ENCODE measurements around the gene LSR. TPM values are rescaled to one million over a fixed set of nuclear protein-coding genes. Genes with fewer than 3 reads are reported as not detected.

The LSR gene
- total RNA-seq, 1 experiment from 2014 or later: 211 TPM

DNA sequence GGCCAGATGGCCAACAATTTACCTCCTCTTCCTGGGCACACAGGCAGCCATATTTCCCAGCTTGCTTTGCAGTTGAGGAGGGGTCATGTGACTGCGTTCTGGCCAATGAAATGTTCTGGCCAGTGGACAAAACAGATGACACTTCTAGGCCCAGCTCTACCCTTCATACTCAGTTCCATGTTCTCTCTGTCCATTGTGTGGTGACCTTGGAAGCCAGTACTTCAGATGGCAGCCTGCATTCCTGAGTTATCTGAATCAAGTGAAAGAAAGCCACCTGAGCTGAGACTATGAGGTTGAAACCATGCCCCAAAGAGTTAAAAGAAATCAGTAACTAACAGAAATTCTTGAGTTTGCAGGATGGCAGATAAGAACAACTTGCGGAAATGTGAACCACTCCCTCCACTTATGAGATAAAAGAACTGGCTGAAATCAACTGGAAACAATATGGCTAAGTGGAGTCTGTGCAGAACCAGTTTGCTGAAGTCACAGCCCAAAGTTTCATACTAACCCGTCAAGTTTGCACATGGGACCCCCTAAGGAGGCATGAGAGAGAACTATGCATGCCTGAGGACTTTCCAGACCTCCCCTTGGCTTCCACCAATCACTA lies 28.4 kb upstream of the LSR start:
- Histone ChIP-seq H3K27ac (ENCODE audit: low read depth, low read length) (no peak overlapping the region), H3K4me1 (ENCODE audit: control insufficient read depth in 1 of 2, insufficient read depth in 2 of 2, low read length in 2 of 2) (peaks cover 3 to 17% of the 10 kb centered on the region in 2 experiments; a peak in 3 of 4 replicates), H3K9me2 (ENCODE audit: insufficient read depth) (no peaks in the 10 kb centered on the region), H3K79me2 (ENCODE audit: insufficient read depth, low read length) (no peaks in the 10 kb centered on the region), H3K4me2 (ENCODE audit: low read length) (no peak overlapping the region), H3K9ac (ENCODE audit: low read length) (no peak overlapping the region), H3K9me3 (ENCODE audit: control insufficient read depth in 1 of 2, insufficient read depth in 1 of 2, low read depth in 1 of 2, low read length in 2 of 2) (peaks cover 4 to 11% of the 10 kb centered on the region in 2 experiments; a peak in 2 of 4 replicates), H2AFZ (ENCODE audit: low read depth, low read length, poor library complexity, severe bottlenecking) (no peak overlapping the region), H3K4me3 (replicated peaks in 1 of 2; ENCODE audit: low read depth in 1 of 2, low read length in 2 of 2) (no peak overlapping the region), H4K20me1 (ENCODE audit: insufficient read depth) (no peaks in the 10 kb centered on the region), H3K27me3 (ENCODE audit: insufficient read depth, low read length) (no peaks in the 10 kb centered on the region), H3K36me3 (ENCODE audit: control insufficient read depth in 1 of 2, insufficient read depth in 2 of 2, low read length in 2 of 2) (no peaks in the 10 kb centered on the region)
- ChIA-PET POLR2A (no interaction called here), CTCF (no interaction called here), RAD21 (ENCODE audit: low non-redundant PET in 1 of 2, low total read pairs in 2 of 2, uncharacterized antibody in 2 of 2, unreplicated experiment in 2 of 2) (no interaction called here)
- BruUV-seq (replicated peaks): no TSS peak
- ATAC-seq (no peak), DNase-seq (ENCODE audit: low read depth, low spot score) (no peak)
- TF ChIP-seq JUND (IDR thresholded peaks at IDR 0.05) (no peak), EZH2phosphoT487 (IDR thresholded peaks at IDR 0.05; ENCODE audit: borderline replicate concordance) (no peak), SRF (IDR thresholded peaks at IDR 0.05; ENCODE audit: low read depth) (no peak), CBX3 (IDR thresholded peaks at IDR 0.05; ENCODE audit: low read depth) (no peak), TCF7L2 (IDR thresholded peaks at IDR 0.05; ENCODE audit: borderline replicate concordance, extremely low read depth, insufficient read depth, insufficient read length) (no peak), EGR1 (IDR thresholded peaks at IDR 0.05; ENCODE audit: low read depth) (no peak), POLR2A (IDR thresholded peaks at IDR 0.05; ENCODE audit: borderline replicate concordance, extremely low read depth, insufficient read depth, insufficient read length) (no peak), CEBPB (IDR thresholded peaks at IDR 0.05; ENCODE audit: low read depth) (no peak), POLR2AphosphoS5 (IDR thresholded peaks at IDR 0.05; ENCODE audit: low read depth, low read length) (no peak), YY1 (IDR thresholded peaks at IDR 0.05; ENCODE audit: extremely low read depth, insufficient replicate concordance, low read depth, low read length) (no peak), FOSL1 (IDR thresholded peaks at IDR 0.05; ENCODE audit: low read depth) (no peak), ZNF274 (IDR thresholded peaks at IDR 0.05; ENCODE audit: low read depth, low read length) (no peak), ELF1 (IDR thresholded peaks at IDR 0.05; ENCODE audit: borderline replicate concordance, low read depth) (no peak), ZFX (IDR thresholded peaks at IDR 0.05) (no peak), SP1 (IDR thresholded peaks at IDR 0.05; ENCODE audit: low read depth) (no peak), SIN3A (IDR thresholded peaks at IDR 0.05; ENCODE audit: low read depth) (no peak)
- TF ChIP-seq, protein P1, sequence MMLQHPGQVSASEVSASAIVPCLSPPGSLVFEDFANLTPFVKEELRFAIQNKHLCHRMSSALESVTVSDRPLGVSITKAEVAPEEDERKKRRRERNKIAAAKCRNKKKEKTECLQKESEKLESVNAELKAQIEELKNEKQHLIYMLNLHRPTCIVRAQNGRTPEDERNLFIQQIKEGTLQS (IDR thresholded peaks at IDR 0.05): no peak
- TF ChIP-seq, protein P2, sequence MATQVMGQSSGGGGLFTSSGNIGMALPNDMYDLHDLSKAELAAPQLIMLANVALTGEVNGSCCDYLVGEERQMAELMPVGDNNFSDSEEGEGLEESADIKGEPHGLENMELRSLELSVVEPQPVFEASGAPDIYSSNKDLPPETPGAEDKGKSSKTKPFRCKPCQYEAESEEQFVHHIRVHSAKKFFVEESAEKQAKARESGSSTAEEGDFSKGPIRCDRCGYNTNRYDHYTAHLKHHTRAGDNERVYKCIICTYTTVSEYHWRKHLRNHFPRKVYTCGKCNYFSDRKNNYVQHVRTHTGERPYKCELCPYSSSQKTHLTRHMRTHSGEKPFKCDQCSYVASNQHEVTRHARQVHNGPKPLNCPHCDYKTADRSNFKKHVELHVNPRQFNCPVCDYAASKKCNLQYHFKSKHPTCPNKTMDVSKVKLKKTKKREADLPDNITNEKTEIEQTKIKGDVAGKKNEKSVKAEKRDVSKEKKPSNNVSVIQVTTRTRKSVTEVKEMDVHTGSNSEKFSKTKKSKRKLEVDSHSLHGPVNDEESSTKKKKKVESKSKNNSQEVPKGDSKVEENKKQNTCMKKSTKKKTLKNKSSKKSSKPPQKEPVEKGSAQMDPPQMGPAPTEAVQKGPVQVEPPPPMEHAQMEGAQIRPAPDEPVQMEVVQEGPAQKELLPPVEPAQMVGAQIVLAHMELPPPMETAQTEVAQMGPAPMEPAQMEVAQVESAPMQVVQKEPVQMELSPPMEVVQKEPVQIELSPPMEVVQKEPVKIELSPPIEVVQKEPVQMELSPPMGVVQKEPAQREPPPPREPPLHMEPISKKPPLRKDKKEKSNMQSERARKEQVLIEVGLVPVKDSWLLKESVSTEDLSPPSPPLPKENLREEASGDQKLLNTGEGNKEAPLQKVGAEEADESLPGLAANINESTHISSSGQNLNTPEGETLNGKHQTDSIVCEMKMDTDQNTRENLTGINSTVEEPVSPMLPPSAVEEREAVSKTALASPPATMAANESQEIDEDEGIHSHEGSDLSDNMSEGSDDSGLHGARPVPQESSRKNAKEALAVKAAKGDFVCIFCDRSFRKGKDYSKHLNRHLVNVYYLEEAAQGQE (IDR thresholded peaks at IDR 0.05; ENCODE audit: low read depth): no peak
- TF ChIP-seq, protein P3, sequence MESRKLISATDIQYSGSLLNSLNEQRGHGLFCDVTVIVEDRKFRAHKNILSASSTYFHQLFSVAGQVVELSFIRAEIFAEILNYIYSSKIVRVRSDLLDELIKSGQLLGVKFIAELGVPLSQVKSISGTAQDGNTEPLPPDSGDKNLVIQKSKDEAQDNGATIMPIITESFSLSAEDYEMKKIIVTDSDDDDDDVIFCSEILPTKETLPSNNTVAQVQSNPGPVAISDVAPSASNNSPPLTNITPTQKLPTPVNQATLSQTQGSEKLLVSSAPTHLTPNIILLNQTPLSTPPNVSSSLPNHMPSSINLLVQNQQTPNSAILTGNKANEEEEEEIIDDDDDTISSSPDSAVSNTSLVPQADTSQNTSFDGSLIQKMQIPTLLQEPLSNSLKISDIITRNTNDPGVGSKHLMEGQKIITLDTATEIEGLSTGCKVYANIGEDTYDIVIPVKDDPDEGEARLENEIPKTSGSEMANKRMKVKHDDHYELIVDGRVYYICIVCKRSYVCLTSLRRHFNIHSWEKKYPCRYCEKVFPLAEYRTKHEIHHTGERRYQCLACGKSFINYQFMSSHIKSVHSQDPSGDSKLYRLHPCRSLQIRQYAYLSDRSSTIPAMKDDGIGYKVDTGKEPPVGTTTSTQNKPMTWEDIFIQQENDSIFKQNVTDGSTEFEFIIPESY (IDR thresholded peaks at IDR 0.05; ENCODE audit: extremely low read depth, insufficient replicate concordance, low read length): no peak
- TF ChIP-seq, protein P4, sequence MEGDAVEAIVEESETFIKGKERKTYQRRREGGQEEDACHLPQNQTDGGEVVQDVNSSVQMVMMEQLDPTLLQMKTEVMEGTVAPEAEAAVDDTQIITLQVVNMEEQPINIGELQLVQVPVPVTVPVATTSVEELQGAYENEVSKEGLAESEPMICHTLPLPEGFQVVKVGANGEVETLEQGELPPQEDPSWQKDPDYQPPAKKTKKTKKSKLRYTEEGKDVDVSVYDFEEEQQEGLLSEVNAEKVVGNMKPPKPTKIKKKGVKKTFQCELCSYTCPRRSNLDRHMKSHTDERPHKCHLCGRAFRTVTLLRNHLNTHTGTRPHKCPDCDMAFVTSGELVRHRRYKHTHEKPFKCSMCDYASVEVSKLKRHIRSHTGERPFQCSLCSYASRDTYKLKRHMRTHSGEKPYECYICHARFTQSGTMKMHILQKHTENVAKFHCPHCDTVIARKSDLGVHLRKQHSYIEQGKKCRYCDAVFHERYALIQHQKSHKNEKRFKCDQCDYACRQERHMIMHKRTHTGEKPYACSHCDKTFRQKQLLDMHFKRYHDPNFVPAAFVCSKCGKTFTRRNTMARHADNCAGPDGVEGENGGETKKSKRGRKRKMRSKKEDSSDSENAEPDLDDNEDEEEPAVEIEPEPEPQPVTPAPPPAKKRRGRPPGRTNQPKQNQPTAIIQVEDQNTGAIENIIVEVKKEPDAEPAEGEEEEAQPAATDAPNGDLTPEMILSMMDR (IDR thresholded peaks at IDR 0.05 in 2 of 3, conservative IDR thresholded peaks at IDR 0.05 in 1 of 3; ENCODE audit: borderline replicate concordance in 1 of 3, insufficient read depth in 1 of 3, low read depth in 2 of 3, low read length in 2 of 3): no peak
- intact Hi-C loops (cut with micrococcal nuclease): no loop called here
